Cardiac muscle cell (in vitro differentiated cells and primary cell): ENCODE measurements around the gene CDK13. TPM values are rescaled to one million over a fixed set of nuclear protein-coding genes. Genes with fewer than 3 reads are reported as not detected.

Experiments used
- DNase-seq, 2 donors: peaks; one replicate each; pipeline versions ENCODE4 v3.0.0 to v3.0.0-alpha.2; 2010 to 2017; ENCODE audit warnings: low read depth in 1 of 2, low spot score in 1 of 2
- H3K27ac ChIP-seq: fragments of 200-600 bp; sonication (generic); 2 replicates; pipeline ENCODE4 v1.5.1; 2016
- H3K27me3 ChIP-seq: fragments of 200-600 bp; sonication (generic); 2 replicates; pipeline ENCODE4 v1.6.0; 2016; ENCODE audit warnings: control low read depth
- H3K36me3 ChIP-seq: fragments of 200-600 bp; sonication (generic); 2 replicates; pipeline ENCODE4 v1.5.1; 2016; ENCODE audit warnings: control low read depth
- H3K4me1 ChIP-seq: fragments of 200-600 bp; sonication (generic); 2 replicates; pipeline ENCODE4 v1.8.1; 2017; ENCODE audit warnings: low read depth, mild to moderate bottlenecking, mixed run types
- H3K4me3 ChIP-seq: fragments of 200-600 bp; sonication (generic); 2 replicates; pipeline ENCODE4 v1.5.1; 2016; ENCODE audit warnings: mild to moderate bottlenecking
- H3K9me3 ChIP-seq: fragments of 200-600 bp; sonication (generic); 2 replicates; pipeline ENCODE4 v1.5.1; 2017; ENCODE audit warnings: low read depth, mild to moderate bottlenecking, control low read depth
- polyA plus RNA-seq: library from polyadenylated mRNA; unstranded; fragments of >200 nt; fragmentation: Nextera tagmentation; extraction: Ambion mirVana; gene quantifications from 2 replicates; pipeline ENCODE4 v1.2.1, GENCODE V29; 2016
- total RNA-seq: library from RNA; depleted of rRNA; stranded (reverse); fragments of >200 nt; gene quantifications from 2 replicates; pipeline ENCODE4 v1.2.3, GENCODE V29; 2016
- TF ChIP-seq, protein P1 (sequence below): IDR thresholded peaks from 2 replicates; pipeline ENCODE4 v1.5.1; 2012; ENCODE audit warnings: low read depth, mild to moderate bottlenecking, low read length

CDK13 gene
- 42.7 and 76.5 TPM in 2 replicates for total RNA-seq
- polyA plus RNA-seq = 30.5 and 37.8 TPM in 2 replicates

DNA sequence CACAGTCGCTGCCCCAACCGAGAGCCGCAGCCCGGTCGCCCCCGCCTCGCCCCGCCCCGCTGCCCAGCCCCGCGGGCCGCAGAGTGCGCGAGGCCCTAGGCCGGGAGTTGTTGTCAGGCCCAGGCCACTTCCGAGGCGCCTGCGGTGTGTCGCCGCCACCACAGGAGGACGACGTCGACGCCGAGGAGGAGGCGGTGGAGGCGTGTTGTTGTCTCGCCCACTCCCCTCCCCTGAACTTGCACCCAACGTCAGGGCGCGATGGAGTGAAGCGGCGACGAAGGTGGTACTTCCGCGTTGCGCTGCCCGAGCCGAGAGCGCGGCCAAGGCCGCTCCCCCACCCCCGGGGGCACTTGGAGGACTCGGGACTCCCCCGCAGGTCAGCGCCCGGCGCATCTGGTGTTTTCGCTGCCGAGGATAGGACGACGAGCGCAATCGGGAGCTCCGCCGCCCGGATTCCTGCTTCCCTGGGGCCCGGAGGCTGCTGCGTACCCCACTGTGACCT, at the start of gene CDK13:
Gene CDK13, plus strand, starts transcription at position 286 of the 502 bp plus-strand sequence. CDS start 386 bp downstream, outside the sequence.
- TF ChIP-seq, protein P1, sequence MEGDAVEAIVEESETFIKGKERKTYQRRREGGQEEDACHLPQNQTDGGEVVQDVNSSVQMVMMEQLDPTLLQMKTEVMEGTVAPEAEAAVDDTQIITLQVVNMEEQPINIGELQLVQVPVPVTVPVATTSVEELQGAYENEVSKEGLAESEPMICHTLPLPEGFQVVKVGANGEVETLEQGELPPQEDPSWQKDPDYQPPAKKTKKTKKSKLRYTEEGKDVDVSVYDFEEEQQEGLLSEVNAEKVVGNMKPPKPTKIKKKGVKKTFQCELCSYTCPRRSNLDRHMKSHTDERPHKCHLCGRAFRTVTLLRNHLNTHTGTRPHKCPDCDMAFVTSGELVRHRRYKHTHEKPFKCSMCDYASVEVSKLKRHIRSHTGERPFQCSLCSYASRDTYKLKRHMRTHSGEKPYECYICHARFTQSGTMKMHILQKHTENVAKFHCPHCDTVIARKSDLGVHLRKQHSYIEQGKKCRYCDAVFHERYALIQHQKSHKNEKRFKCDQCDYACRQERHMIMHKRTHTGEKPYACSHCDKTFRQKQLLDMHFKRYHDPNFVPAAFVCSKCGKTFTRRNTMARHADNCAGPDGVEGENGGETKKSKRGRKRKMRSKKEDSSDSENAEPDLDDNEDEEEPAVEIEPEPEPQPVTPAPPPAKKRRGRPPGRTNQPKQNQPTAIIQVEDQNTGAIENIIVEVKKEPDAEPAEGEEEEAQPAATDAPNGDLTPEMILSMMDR = no peak
- no peaks in the 10 kb centered on the region for H3K27me3 ChIP-seq
- H3K36me3 ChIP-seq = no peaks in the 10 kb centered on the region
- DNase-seq = peak; percentile 82 to 83
- no peaks in the 10 kb centered on the region for H3K4me1 ChIP-seq
- no peaks in the 10 kb centered on the region for H3K9me3 ChIP-seq
- peak within 1 kb of the TSS; percentile 84 for H3K4me3 ChIP-seq
- peak within 1 kb of the TSS; percentile 98 for H3K27ac ChIP-seq

DNA sequence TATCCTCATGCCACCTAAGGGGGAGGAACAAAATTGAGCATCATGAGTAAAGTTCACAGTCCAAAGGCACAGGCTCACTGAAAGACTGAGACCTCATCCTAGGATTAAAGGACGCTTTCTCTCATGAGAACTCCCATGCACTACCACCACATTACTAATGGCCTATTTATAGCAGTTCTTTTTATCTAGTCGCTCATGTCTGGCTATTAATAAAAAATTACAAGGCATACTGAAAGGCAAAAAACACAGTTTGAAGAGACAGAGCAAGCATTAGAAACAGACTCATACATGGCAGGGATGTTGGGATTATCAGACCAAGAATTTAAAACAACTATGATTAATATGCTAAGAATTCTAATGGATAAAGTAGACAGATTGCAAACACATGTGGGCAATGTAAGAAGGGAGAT, 46.0 kb upstream of the CDK13 start:
- TF ChIP-seq, protein P1 = no peak
- Histone ChIP-seq H3K36me3 (no peaks in the 10 kb centered on the region), H3K4me3 (no peak overlapping the region), H3K27me3 (no peaks in the 10 kb centered on the region), H3K9me3 (no peaks in the 10 kb centered on the region), H3K27ac (no peak overlapping the region), H3K4me1 (peaks cover 4% of the 10 kb centered on the region)
- peak in 1 of 2 donors; percentile 25 for DNase-seq

DNA sequence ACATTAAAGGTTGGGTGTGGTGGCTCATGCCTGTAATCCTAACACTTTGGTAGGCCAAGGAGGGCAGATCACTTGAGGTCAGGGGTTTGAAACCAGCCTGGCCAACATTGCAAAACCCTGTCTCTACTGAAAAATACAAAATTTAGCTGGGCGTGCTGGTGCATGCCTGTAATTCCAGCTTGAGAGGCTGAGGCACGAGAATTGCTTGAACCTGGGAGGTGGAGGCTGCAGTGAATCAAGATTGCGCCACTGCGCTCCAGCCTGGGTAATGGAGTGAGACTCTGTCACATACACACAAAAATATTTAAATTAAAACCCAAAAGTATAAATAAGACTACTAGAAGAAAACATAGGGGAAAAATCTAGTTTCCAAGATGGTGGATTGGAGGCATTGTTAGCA, 41.9 kb upstream of the CDK13 start:
- Histone ChIP-seq H3K9me3 (no peaks in the 10 kb centered on the region), H3K36me3 (no peaks in the 10 kb centered on the region), H3K27me3 (no peaks in the 10 kb centered on the region), H3K27ac (no peak overlapping the region), H3K4me3 (no peak overlapping the region), H3K4me1 (no peaks in the 10 kb centered on the region)
- no peak for DNase-seq
- TF ChIP-seq, protein P1 = no peak

DNA sequence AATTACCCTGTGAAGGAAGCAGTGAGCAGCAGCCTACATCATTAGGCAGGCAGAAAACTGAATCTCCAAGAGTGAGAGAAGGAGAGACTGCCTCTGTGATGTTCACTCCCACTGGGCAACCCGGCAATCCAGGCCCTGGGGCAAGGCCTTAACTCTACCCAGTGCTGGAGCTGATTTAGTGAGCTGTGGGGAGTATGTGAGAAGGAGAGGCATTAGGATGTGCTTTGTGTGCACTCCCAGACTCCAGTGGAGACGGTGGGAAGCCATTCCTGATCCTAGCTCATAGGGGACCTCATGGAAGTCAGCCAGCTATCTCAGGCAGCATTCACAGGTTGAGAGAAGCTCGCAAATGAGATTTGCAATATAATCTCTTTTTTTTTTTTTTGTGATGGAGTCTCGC, 41.1 kb upstream of the CDK13 start:
- H3K36me3 ChIP-seq = no peaks in the 10 kb centered on the region
- H3K27ac ChIP-seq = no peak overlapping the region
- no peaks in the 10 kb centered on the region for H3K27me3 ChIP-seq
- TF ChIP-seq, protein P1 = no peak
- DNase-seq = no peak
- no peak overlapping the region for H3K4me3 ChIP-seq
- H3K4me1 ChIP-seq = no peaks in the 10 kb centered on the region
- no peaks in the 10 kb centered on the region for H3K9me3 ChIP-seq

GRCh38 chr7:39909526-39909925, 40.5 kb upstream of the CDK13 start:
- no peaks in the 10 kb centered on the region for H3K9me3 ChIP-seq
- TF ChIP-seq, protein P1 = no peak
- no peak overlapping the region for H3K27ac ChIP-seq
- no peaks in the 10 kb centered on the region for H3K36me3 ChIP-seq
- DNase-seq = no peak
- no peaks in the 10 kb centered on the region for H3K27me3 ChIP-seq
- H3K4me1 ChIP-seq = no peaks in the 10 kb centered on the region
- H3K4me3 ChIP-seq = no peak overlapping the region
